GM19328 (cell line): ENCODE data around the gene FEZ2.

Experiments used
- ATAC-seq: cut with Tn5 transposase; IDR thresholded peaks from one replicate; pipeline ENCODE4 v1.9.1; 2021; ENCODE audit warnings: mild to moderate bottlenecking, moderate library complexity; ENCODE audit not compliant: unreplicated experiment

The FEZ2 gene

GRCh38 chr2:36587556-36587955 is 10.4 kb downstream of the FEZ2 start:
- ATAC-seq, result no peak

- ATAC-seq, result no peak
These were observed 10.9 kb downstream of the FEZ2 start for GRCh38 chr2:36587101-36587500.

GRCh38 chr2:36586672-36587071 is 11.3 kb downstream of the FEZ2 start:
- no peak for ATAC-seq

GRCh38 chr2:36584148-36584794 is 13.7 kb downstream of the FEZ2 start:
- no peak for ATAC-seq

- no peak for ATAC-seq
These were observed 15.0 kb downstream of the FEZ2 start for GRCh38 chr2:36582951-36583350.

- no peak for ATAC-seq
These were observed 15.4 kb downstream of the FEZ2 start for GRCh38 chr2:36582538-36582937.

- no peak for ATAC-seq
These were observed 18.7 kb downstream of the FEZ2 start for GRCh38 chr2:36579297-36579664.

- no peak for ATAC-seq
These were observed 19.3 kb downstream of the FEZ2 start for GRCh38 chr2:36578343-36579296.

- no peak for ATAC-seq
These were observed 20.1 kb downstream of the FEZ2 start for GRCh38 chr2:36577884-36578283.

- ATAC-seq, result no peak
These were observed 23.4 kb downstream of the FEZ2 start for GRCh38 chr2:36574560-36574959.

GRCh38 chr2:36573165-36573564 is 24.8 kb downstream of the FEZ2 start:
- no peak for ATAC-seq

- ATAC-seq, result no peak
These were observed 25.3 kb downstream of the FEZ2 start for GRCh38 chr2:36572719-36573059.

GRCh38 chr2:36572054-36572718 is 25.8 kb downstream of the FEZ2 start:
- no peak for ATAC-seq

- no peak for ATAC-seq
These were observed 27.6 kb downstream of the FEZ2 start for GRCh38 chr2:36570416-36570815.

- ATAC-seq, result no peak
These were observed 28.6 kb downstream of the FEZ2 start for GRCh38 chr2:36569267-36569856.

GRCh38 chr2:36568516-36569246 is 29.3 kb downstream of the FEZ2 start:
- ATAC-seq, result no peak

GRCh38 chr2:36567711-36568408 is 30.1 kb downstream of the FEZ2 start:
- ATAC-seq, result no peak

- no peak for ATAC-seq
These were observed 31.1 kb downstream of the FEZ2 start for GRCh38 chr2:36566887-36567286.

- ATAC-seq, result no peak
These were observed 32.3 kb downstream of the FEZ2 start for GRCh38 chr2:36565712-36566111.

GRCh38 chr2:36564377-36564930 is 33.5 kb downstream of the FEZ2 start:
- ATAC-seq, result no peak
